ENCODE data around the gene HPS1. TPM values are rescaled to one million over a fixed set of nuclear protein-coding genes. Genes with fewer than 3 reads are reported as not detected.

HPS1 gene
- total RNA-seq, 2 donors from 2014 or later, result 39.6 to 43.3 TPM

DNA sequence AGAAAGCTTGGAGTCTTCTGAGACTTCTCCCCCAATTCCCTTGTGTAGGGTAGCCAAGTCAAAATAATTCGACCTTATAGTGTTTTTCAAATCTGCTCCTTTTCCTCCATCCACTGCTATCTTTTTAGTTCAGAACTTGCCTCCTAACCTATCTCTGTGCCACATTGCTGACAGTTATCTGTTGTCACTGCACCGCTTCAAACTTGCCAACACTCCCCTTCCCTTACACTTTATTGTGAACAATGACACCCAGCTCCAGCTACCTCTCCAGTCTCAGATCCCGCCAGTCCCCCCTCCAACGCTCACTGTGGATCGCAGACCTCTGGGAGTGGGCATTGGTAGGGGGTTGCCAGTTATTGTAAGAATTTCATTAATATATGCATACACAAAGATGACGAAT is 16.3 kb upstream of the HPS1 start:
- TF ChIP-seq CTCF (conservative IDR thresholded peaks at IDR 0.05), result no peak
- peaks cover 35% of the 10 kb centered on the region for H3K27me3 ChIP-seq (ENCODE audit: control insufficient read depth, insufficient read depth, low read length, poor library complexity, severe bottlenecking)
- no peaks in the 10 kb centered on the region for H3K36me3 ChIP-seq (ENCODE audit: control insufficient read depth, insufficient read depth, low read length)
- H3K9me3 ChIP-seq (ENCODE audit: control insufficient read depth, low read length), result no peaks in the 10 kb centered on the region
- H3K27ac ChIP-seq (ENCODE audit: low read depth, low read length), result no peak overlapping the region
- no peaks in the 10 kb centered on the region for H3K4me1 ChIP-seq (ENCODE audit: control insufficient read depth, insufficient read depth, low read length)
- 86 to 97% methylated on average over 1 to 3 of the region's 6 CpGs for WGBS, 2 experiments (ENCODE audit: insufficient coverage in 1 of 2, insufficient read length in 1 of 2)
- no peaks in the 10 kb centered on the region for H3K36me3 Mint-ChIP-seq (ENCODE audit: low read depth)
- no peak overlapping the region for H3K4me3 ChIP-seq (ENCODE audit: low read length)
- no peak overlapping the region for H3K9ac ChIP-seq (ENCODE audit: extremely low read depth, low read length, poor library complexity, severe bottlenecking)
- peaks cover 54% of the 10 kb centered on the region for H3K27me3 Mint-ChIP-seq (ENCODE audit: insufficient read depth)
- no peak for DNase-seq
- H3K9me3 Mint-ChIP-seq, result no peaks in the 10 kb centered on the region
- no peak overlapping the region for H3K27ac Mint-ChIP-seq
- peaks cover 13% of the 10 kb centered on the region for H3K4me1 Mint-ChIP-seq
- H3K4me3 Mint-ChIP-seq, result no peak overlapping the region

GRCh38 chr10:98461500-98461842 is 14.7 kb upstream of the HPS1 start:
- Histone ChIP-seq H3K4me1 (ENCODE audit: control insufficient read depth, insufficient read depth, low read length) (peaks cover 8% of the 10 kb centered on the region), H3K4me3 (ENCODE audit: low read length) (no peak overlapping the region), H3K27me3 (ENCODE audit: control insufficient read depth, insufficient read depth, low read length, poor library complexity, severe bottlenecking) (peaks cover 49% of the 10 kb centered on the region), H3K9me3 (ENCODE audit: control insufficient read depth, low read length) (no peaks in the 10 kb centered on the region), H3K36me3 (ENCODE audit: control insufficient read depth, insufficient read depth, low read length) (no peaks in the 10 kb centered on the region), H3K9ac (ENCODE audit: extremely low read depth, low read length, poor library complexity, severe bottlenecking) (no peak overlapping the region), H3K27ac (ENCODE audit: low read depth, low read length) (no peak overlapping the region)
- H3K27ac Mint-ChIP-seq, result no peak overlapping the region
- H3K9me3 Mint-ChIP-seq, result no peaks in the 10 kb centered on the region
- DNase-seq, result no peak
- H3K4me3 Mint-ChIP-seq, result no peak overlapping the region
- peaks cover 55% of the 10 kb centered on the region for H3K27me3 Mint-ChIP-seq (ENCODE audit: insufficient read depth)
- 96 to 100% methylated on average over 1 to 3 of the region's 3 CpGs for WGBS, 2 experiments (ENCODE audit: insufficient coverage in 1 of 2, insufficient read length in 1 of 2)
- TF ChIP-seq CTCF (conservative IDR thresholded peaks at IDR 0.05), result no peak
- H3K36me3 Mint-ChIP-seq (ENCODE audit: low read depth), result no peaks in the 10 kb centered on the region
- H3K4me1 Mint-ChIP-seq, result peaks cover 7% of the 10 kb centered on the region

DNA sequence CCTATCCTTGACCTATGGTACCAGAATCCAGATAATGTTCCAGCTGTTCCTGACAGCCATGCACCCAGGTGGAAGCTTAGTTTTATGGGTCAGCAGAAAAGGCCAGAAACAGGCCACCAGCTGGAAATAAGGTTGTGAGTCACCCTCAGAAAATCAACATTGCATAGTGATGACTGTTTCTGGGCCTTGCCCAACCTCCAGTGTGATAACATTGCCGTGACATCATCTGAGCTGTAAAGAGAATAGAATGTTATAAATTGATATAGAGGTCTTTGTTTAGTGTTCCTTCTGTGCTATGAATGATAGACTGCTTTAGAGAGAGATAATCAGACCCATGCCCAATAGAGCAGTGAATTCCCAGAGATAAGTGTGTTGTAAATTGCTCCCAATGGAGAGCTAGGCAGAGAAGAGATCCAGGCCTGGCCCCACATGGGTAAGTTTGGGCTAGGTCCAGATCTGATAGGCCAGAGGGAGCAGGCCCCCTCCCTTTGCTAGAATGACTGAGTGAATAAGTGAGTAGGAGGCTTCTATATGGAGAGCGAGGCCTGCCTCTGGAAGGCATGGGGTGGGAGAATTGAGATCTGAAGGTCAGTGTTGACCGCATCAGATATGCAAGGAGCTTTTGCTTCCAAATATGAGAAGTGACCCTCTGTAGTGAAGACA is 14.2 kb upstream of the HPS1 start:
- H3K27me3 Mint-ChIP-seq (ENCODE audit: insufficient read depth), result peaks cover 53% of the 10 kb centered on the region
- no peaks in the 10 kb centered on the region for H3K36me3 Mint-ChIP-seq (ENCODE audit: low read depth)
- no peak for TF ChIP-seq CTCF (conservative IDR thresholded peaks at IDR 0.05)
- Histone ChIP-seq H3K27ac (ENCODE audit: low read depth, low read length) (no peak overlapping the region), H3K27me3 (ENCODE audit: control insufficient read depth, insufficient read depth, low read length, poor library complexity, severe bottlenecking) (peaks cover 45% of the 10 kb centered on the region), H3K4me3 (ENCODE audit: low read length) (no peak overlapping the region), H3K4me1 (ENCODE audit: control insufficient read depth, insufficient read depth, low read length) (peaks cover 13% of the 10 kb centered on the region), H3K36me3 (ENCODE audit: control insufficient read depth, insufficient read depth, low read length) (no peaks in the 10 kb centered on the region), H3K9ac (ENCODE audit: extremely low read depth, low read length, poor library complexity, severe bottlenecking) (no peak overlapping the region), H3K9me3 (ENCODE audit: control insufficient read depth, low read length) (no peaks in the 10 kb centered on the region)
- WGBS, 2 experiments (ENCODE audit: insufficient coverage in 1 of 2, insufficient read length in 1 of 2), result 90 to 91% methylated on average over 2 to 3 of the region's 3 CpGs
- no peak overlapping the region for H3K4me3 Mint-ChIP-seq
- no peak for DNase-seq
- H3K4me1 Mint-ChIP-seq, result peaks cover 10% of the 10 kb centered on the region
- no peaks in the 10 kb centered on the region for H3K9me3 Mint-ChIP-seq
- no peak overlapping the region for H3K27ac Mint-ChIP-seq

Measured in endodermal cell (in vitro differentiated cells).